ELF-1 (cell line): ENCODE measurements around the gene BCAS3.

ENCODE experiments used
- DNase-seq: peaks from one replicate; pipeline ENCODE4 v3.0.0-alpha.2; 2016; ENCODE audit warnings: low read depth, low spot score

The BCAS3 gene

GRCh38 chr17:61380217-61380835 lies 702.7 kb downstream of the BCAS3 start:
- no peak for DNase-seq

GRCh38 chr17:61380836-61381525 lies 703.3 kb downstream of the BCAS3 start:
- DNase-seq: no peak

- DNase-seq: no peak
Measured at GRCh38 chr17:61381537-61381936, 703.9 kb downstream of the BCAS3 start.

GRCh38 chr17:61382796-61383688 lies 705.4 kb downstream of the BCAS3 start:
- no peak for DNase-seq

- no peak for DNase-seq
Measured at GRCh38 chr17:61383689-61384201, 706.1 kb downstream of the BCAS3 start.

GRCh38 chr17:61384354-61384691 lies 706.7 kb downstream of the BCAS3 start:
- DNase-seq: no peak

GRCh38 chr17:61384692-61385576 lies 707.3 kb downstream of the BCAS3 start:
- DNase-seq: peak; percentile 85

- no peak for DNase-seq
Measured at GRCh38 chr17:61385577-61386236, 708.1 kb downstream of the BCAS3 start.

- DNase-seq: no peak
Measured at GRCh38 chr17:61386251-61386650, 708.6 kb downstream of the BCAS3 start.

GRCh38 chr17:61387011-61387410 lies 709.4 kb downstream of the BCAS3 start:
- no peak for DNase-seq

- DNase-seq: no peak
Measured at GRCh38 chr17:61387511-61388305, 710.1 kb downstream of the BCAS3 start.

GRCh38 chr17:61388561-61389356 lies 711.1 kb downstream of the BCAS3 start:
- no peak for DNase-seq

GRCh38 chr17:61389670-61390478 lies 712.2 kb downstream of the BCAS3 start:
- DNase-seq: peak; percentile 81

- no peak for DNase-seq
Measured at GRCh38 chr17:61390479-61390791, 712.8 kb downstream of the BCAS3 start.

- no peak for DNase-seq
Measured at GRCh38 chr17:61391595-61392291, 714.1 kb downstream of the BCAS3 start.

GRCh38 chr17:61392679-61393078 lies 715.0 kb downstream of the BCAS3 start:
- DNase-seq: no peak

- DNase-seq: peak; percentile 42
Measured at GRCh38 chr17:61393550-61393903, 715.9 kb downstream of the BCAS3 start.
